ENCODE data around the gene BABAM2.

The BABAM2 gene

GRCh38 chr2:28350791-28351285 is 460.3 kb downstream of the BABAM2 start:
- DNase-seq, result no peak

DNA sequence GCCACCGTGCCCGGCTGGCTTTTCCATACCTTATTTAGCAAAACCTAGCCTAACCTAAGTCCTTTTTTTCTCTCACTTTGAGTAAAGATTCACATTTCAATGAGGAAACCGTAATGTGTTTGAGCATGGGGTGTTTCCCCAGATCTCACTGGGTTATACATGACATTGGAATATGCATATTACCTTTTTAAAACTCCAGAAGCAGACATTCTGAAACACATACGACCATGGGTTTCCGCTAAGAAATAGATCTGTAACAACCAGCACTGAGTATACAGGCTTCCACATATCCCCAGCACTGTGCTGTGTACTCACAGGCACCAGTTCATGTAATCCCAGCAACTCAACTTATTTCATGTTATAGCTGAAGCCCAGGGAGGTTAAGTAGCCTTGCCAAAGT is 461.1 kb downstream of the BABAM2 start:
- DNase-seq, result no peak

GRCh38 chr2:28352104-28352503 is 461.6 kb downstream of the BABAM2 start:
- DNase-seq, result no peak

DNA sequence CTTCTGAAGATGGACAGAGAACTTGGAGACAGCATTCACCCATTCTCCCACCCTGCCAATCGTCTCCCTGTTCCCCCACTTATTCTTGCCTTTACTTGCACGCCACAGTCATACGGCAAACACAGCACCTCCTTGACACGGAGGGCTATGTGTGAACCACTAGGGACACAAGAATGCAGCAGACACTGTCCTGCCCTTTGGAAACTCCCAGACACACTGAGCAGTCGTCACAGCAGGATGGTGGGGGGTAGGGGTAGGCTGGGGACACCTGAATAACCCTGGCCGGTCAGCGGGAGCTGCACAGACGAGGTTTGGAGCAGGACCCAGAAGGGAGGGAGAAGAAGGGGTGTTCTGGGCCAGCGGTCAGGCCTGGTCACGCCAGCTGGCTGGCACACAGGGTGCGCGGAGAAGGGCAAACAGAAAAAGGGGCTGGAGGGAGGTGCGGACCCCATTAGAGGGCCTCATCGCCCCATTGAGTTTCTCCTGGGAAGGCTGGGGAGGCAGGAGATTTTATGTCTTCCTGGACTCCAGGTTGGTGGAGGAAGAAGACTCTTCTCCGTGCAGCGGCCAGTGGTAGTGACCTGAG is 462.2 kb downstream of the BABAM2 start:
- DNase-seq, result no peak

GRCh38 chr2:28354920-28355520 is 464.5 kb downstream of the BABAM2 start:
- no peak for DNase-seq

- no peak for DNase-seq
Observed at GRCh38 chr2:28355521-28356094, 465.1 kb downstream of the BABAM2 start.

DNA sequence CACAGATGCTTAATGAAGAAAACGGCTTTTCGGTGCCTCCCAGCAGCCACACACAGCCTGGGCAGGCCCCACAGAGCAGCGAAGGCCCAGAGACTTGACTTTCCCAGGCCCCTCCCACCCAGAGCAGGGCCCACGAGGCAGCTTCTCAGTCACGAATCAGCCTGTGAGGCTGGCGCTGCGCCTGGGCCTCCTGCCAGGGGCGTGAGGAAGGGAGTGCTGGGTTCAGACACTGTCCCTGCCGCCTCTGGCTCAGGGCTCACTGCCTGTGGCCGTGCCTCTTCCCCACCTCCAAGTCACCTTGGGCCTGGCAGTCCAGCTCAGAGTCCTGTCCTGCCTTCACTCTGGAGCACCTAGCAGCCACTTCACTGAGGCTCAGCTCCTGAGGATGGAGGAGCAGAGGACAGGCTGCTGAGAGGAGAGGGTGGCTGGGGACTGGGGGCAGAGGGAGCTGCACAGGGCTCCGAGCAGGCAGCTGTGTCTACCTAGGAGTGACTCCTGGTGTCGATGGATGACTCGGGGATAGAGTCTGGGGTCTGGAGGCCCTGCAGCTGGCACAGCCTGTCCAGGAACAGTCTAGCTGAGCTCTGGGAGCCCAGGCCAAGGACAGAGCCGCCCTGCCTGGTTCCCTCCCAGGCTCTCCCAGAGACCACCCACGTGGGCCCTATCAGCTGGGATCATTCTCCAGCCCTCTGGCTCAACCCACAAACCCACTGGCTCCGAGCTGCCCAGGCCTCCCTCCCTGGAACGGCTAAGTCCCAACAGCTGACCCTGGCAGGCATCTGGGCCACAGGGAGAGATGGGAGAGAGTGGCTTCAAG is 465.8 kb downstream of the BABAM2 start:
- peak in 1 of 2 donors; percentile 22 for DNase-seq

GRCh38 chr2:28357055-28357454 is 466.5 kb downstream of the BABAM2 start:
- no peak for DNase-seq

DNA sequence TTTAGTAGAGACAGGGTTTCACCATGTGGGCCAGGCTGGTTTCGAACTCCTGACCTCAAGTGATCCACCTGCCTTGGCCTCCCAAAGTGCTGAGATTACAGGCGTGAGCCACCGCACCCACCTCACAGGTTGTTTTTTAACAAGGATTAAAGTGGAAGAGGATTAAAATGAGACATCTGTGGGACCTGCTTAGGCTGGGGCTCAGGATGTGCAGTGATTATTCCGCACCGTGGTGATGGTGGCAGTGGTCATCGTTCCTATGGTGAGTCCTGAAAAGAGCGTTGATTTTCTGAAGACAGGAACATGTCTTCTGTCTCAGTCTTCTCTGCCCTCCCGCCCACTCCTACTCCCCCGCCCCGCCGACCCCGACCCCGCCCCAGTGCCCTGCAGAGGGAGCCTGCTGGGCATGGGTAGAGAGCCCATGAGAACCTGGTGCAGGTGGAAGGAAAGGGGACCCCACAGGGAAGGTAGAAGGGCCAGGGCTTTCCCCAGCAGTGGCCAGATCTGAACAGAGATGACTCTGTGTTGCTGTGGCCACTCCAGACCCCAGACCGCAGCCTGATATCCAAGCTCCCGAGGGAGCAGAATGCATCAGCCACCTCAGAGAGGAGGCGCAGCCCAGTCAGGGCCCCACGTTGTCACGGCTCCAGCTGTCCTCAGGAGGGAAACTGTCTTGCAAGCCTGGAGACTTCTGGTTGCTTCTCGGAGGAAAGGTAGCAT is 467.6 kb downstream of the BABAM2 start:
- no peak for DNase-seq

DNA sequence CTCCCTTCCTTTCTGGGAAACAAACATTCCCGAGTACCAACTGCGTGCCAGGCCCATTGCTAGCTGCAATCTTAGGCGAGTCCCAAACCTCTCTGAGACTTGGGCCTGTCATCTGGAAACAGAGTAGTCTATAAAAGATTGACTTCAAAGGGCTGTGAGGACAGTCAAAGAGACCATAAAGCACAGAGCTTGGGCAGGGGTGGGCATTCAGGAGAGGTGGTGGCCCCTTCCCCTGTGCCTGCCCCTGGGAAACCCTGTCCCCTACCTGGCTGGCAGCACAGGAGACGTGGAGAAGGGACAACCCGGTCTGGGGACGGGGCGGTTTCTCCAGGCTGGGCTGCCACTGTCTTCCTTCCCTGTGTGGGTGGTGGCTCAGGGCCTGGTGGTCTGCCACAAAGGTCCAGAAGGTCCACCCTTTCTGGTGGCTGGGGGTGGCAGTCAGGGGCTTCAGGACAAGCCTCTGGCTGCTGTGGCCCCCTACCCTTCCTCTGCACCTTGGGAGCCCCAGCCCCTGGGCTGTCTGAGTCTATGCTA is 468.2 kb downstream of the BABAM2 start:
- DNase-seq, result no peak

DNA sequence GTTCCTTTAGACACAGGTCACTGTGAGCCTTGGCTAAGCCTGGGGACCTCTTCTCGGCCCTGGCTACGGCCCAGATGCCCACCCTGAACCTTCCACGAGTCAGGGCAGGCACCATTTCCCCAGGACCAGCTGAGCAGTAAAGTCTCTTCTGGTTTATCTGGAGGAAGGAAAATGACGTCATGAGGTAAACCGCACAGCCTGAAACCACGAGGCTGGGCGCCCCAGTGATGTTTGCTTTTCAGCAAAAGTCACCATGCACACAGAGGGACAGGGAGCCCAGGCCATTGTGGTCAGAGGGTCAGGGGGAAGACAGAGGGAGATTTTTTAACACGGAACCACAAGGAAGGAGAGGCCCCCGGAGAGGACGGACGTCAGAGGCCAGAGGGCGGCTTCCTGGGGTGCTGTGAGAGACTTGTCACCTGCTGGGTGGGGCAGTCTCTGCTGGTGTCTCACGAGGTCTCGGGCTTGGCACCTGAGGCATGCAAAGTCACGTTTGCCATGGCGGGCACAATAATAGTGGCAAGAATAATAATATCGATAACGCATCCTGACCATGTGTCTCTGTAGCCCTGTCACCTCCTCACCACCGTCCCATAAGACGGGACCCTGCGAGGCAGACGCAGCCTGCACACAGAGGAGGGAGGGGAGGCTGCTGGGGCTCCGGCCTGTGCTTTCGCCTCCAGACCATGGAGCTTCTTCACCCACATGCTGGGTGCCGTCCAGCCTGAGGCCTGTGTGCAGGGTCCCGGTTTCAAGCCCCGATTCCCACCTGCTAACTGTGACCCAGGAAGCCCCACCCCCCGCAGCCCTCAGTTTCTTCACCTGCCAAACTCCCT is 468.9 kb downstream of the BABAM2 start:
- DNase-seq, result peak; percentile 88 to 89

DNA sequence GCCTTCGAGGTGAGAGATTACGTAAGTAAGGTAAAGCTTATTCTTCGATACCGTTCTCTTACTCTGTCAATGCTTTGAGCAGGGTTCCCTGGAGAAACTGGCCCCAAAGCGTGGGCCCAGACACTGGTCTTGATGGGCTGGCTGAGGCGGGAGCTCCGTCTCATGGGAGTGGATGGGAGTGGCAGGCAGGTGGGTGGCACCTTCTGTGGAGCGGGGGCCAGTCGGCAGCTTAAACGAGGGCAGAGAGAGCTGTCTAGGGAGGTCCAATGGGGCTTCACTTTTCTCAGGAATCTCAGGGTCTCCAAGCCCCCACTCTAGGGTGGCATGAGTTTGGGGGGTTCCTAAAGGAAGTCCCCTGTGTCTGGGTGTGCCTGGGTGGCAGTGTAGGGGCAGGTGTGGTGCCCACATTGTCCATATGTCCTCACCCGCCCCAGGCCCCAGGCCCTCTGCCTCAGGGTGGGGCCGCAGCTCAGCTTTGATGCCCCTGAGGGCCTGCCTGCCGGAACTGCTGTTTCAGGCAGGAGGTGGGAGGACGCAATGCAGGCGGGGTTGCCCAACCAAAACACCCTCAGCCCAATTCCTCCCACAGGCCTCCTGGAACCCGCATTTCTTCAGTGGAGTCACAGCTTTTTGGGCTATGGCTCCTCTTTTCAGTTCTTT is 469.7 kb downstream of the BABAM2 start:
- peak; percentile 14 to 51 for DNase-seq

DNA sequence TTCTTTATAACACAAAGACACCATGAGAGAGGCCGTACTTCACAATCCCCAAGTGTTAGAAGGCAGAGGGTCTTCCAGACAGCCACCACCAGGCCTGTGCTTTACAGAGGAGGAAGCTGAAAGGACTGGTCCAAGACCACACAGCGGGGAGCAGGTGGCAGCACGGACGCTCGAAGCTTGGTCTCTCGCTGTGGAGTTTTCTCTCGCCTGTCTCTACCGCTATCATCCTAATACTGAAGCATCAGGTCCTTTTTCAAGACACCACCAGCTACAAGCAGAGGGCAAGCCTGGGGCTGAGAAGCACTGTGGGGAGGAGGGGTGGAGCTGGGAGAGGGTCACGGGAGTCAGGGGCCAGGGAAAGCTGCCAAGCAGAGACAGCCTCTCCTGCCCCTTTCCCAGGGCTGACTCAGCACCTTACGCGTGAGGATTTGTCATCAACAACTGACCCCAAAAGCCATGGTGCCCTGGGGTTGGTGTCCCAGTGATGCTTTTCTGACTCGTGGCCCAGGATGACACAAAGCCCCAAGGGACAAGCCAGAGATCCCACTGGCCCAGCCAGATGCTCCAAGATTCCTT is 470.3 kb downstream of the BABAM2 start:
- DNase-seq, result peak; percentile 31 to 46

- no peak for DNase-seq
Observed at GRCh38 chr2:28361991-28362710, 471.6 kb downstream of the BABAM2 start.

- no peak for DNase-seq
Observed at GRCh38 chr2:28362991-28363521, 472.5 kb downstream of the BABAM2 start.

GRCh38 chr2:28363686-28364280 is 473.3 kb downstream of the BABAM2 start:
- DNase-seq, result no peak

DNA sequence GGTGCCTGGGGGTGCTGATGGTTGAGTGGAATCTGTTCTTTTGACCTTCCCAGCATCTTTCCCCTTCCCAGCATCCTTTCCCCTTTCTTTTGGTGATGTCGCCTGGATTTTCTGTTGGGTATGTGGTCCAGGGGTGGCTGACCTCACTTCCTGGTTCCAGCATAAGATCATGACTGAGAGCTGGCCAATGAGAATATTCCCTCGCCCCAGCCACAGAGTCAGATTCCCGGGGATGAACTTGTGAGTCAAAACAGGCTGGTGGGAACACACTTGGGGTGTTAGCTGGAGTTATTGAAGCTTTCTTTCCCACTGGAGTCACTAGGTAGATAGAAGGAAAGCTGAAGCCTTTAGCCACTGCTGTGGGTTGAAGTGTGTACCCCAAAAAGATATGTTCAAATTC is 474.1 kb downstream of the BABAM2 start:
- no peak for DNase-seq

- no peak for DNase-seq
Observed at GRCh38 chr2:28365158-28365557, 474.6 kb downstream of the BABAM2 start.

DNA sequence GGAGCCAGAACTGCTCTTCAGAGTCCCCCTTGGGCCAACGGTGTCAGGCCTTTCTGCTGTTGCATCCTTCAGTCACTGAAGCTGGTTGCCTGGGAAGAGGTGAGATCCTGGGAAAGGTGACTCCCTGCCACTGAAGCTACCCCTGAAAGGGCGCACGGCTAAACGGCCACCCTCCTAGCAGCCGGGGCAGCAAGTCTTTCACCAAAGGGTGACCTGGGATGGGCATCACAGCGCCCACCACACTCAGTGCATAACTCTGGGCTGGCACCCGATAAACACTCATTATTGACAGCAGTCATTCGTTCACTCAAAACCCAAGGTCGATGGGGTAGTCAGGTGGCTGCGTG is 475.6 kb downstream of the BABAM2 start:
- DNase-seq, result no peak

Data from inflammatory macrophage (primary cell).